ENCODE results near the gene C2. TPM values are rescaled to one million over a fixed set of nuclear protein-coding genes. Genes with fewer than 3 reads are reported as not detected.

The C2 gene
- total RNA-seq, 3 donors from 2014 or later, result 10.2 to 54.2 (median 15.4) TPM

DNA sequence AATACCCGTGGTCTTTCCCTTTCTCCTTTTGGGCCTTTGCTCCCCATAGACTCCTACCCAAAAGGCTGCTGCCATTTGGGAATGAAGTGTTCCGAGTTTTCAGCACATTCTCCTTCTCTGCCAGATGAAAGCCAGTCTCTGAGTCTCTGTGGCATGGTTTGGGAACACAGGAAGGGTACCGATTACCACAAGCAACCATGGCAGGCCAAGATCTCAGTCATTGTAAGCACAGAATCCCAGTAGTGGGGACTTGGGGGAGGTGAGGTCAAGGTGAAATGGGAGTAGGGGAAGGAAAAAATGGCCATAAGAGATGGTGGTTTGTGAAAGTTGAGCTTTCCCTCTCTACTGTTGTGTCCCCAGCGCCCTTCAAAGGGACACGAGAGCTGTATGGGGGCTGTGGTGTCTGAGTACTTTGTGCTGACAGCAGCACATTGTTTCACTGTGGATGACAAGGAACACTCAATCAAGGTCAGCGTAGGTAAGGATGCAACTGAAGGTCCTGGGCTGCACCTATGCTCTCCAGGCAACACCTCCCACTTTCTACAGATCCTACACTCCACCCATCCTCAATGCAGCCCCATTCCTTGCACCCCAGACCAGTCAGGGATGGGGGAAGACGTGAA lies 22.5 kb downstream of the C2 start:
- no peaks in the 10 kb centered on the region for H3K9me3 ChIP-seq
- no peak for DNase-seq (ENCODE audit: low spot score in 2 of 2)
- no peak overlapping the region for H3K4me3 ChIP-seq
- H3K4me1 ChIP-seq, result peaks cover 10 to 13% of the 10 kb centered on the region in 2 donors
- intact Hi-C loops (cut with DNase I; ENCODE audit: low total_unique reads), result loop anchor here (10.0 kb wide), 1 partner anchor 255 kb away; no protein-coding TSS in a partner anchor
- H3K27me3 ChIP-seq, result no peaks in the 10 kb centered on the region
- no peaks in the 10 kb centered on the region for H3K36me3 ChIP-seq
- TF ChIP-seq POLR2AphosphoS5 (IDR thresholded peaks at IDR 0.05), result no peak
- TF ChIP-seq POLR2A (IDR thresholded peaks at IDR 0.05), result no peak
- TF ChIP-seq, protein P1, sequence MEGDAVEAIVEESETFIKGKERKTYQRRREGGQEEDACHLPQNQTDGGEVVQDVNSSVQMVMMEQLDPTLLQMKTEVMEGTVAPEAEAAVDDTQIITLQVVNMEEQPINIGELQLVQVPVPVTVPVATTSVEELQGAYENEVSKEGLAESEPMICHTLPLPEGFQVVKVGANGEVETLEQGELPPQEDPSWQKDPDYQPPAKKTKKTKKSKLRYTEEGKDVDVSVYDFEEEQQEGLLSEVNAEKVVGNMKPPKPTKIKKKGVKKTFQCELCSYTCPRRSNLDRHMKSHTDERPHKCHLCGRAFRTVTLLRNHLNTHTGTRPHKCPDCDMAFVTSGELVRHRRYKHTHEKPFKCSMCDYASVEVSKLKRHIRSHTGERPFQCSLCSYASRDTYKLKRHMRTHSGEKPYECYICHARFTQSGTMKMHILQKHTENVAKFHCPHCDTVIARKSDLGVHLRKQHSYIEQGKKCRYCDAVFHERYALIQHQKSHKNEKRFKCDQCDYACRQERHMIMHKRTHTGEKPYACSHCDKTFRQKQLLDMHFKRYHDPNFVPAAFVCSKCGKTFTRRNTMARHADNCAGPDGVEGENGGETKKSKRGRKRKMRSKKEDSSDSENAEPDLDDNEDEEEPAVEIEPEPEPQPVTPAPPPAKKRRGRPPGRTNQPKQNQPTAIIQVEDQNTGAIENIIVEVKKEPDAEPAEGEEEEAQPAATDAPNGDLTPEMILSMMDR (IDR thresholded peaks at IDR 0.05), result no peak
- peak overlapping the region in 1 of 2 donors; percentile 98 for H3K27ac ChIP-seq

GRCh38 chr6:31952140-31952805 lies 24.8 kb downstream of the C2 start:
- TF ChIP-seq POLR2A (IDR thresholded peaks at IDR 0.05) (no peak), POLR2AphosphoS5 (IDR thresholded peaks at IDR 0.05) (no peak)
- TF ChIP-seq, protein P1 (IDR thresholded peaks at IDR 0.05), result peak; percentile 47 to 70 (median 69)
- no peaks in the 10 kb centered on the region for H3K36me3 ChIP-seq
- intact Hi-C loops (cut with DNase I; ENCODE audit: low total_unique reads), result loop anchor here (2.0 to 10.0 kb wide), 2 partner anchors 55 to 257 kb away; partner anchors contain the start of gene EHMT2
- H3K4me1 ChIP-seq, result no peaks in the 10 kb centered on the region
- H3K27me3 ChIP-seq, result no peaks in the 10 kb centered on the region
- H3K4me3 ChIP-seq, result no peak overlapping the region
- peak overlapping the region; percentile 8 to 61 for H3K27ac ChIP-seq
- DNase-seq (ENCODE audit: low spot score in 2 of 2), result no peak
- H3K9me3 ChIP-seq, result no peaks in the 10 kb centered on the region

- no peak overlapping the region for H3K4me3 ChIP-seq
- intact Hi-C loops (cut with DNase I; ENCODE audit: low total_unique reads), result loop anchor here (2.0 to 10.0 kb wide), 2 partner anchors 56 to 258 kb away; partner anchors contain the start of gene EHMT2
- no peaks in the 10 kb centered on the region for H3K9me3 ChIP-seq
- H3K27me3 ChIP-seq, result no peaks in the 10 kb centered on the region
- no peaks in the 10 kb centered on the region for H3K36me3 ChIP-seq
- peaks cover 0 to 2% of the 10 kb centered on the region in 2 donors for H3K4me1 ChIP-seq
- TF ChIP-seq, protein P1 (IDR thresholded peaks at IDR 0.05), result no peak
- no peak for TF ChIP-seq POLR2AphosphoS5 (IDR thresholded peaks at IDR 0.05)
- no peak for TF ChIP-seq POLR2A (IDR thresholded peaks at IDR 0.05)
- peak overlapping the region; percentile 8 to 61 for H3K27ac ChIP-seq
- DNase-seq (ENCODE audit: low spot score in 2 of 2), result no peak
Measured at GRCh38 chr6:31952890-31953289, 25.4 kb downstream of the C2 start.

- intact Hi-C loops (cut with DNase I; ENCODE audit: low total_unique reads), result loop anchor here (10.0 kb wide), 1 partner anchor 260 kb away; no protein-coding TSS in a partner anchor
- Histone ChIP-seq H3K9me3 (no peaks in the 10 kb centered on the region), H3K4me3 (no peak overlapping the region), H3K27me3 (no peaks in the 10 kb centered on the region), H3K36me3 (no peaks in the 10 kb centered on the region), H3K4me1 (peaks cover 0 to 7% of the 10 kb centered on the region in 2 donors), H3K27ac (no peak overlapping the region)
- DNase-seq (ENCODE audit: low spot score in 2 of 2), result no peak
- TF ChIP-seq POLR2A (IDR thresholded peaks at IDR 0.05) (no peak), POLR2AphosphoS5 (IDR thresholded peaks at IDR 0.05) (no peak)
- TF ChIP-seq, protein P1 (IDR thresholded peaks at IDR 0.05), result no peak
Measured at GRCh38 chr6:31954511-31954910, 27.0 kb downstream of the C2 start.

GRCh38 chr6:31956796-31957195 lies 29.3 kb downstream of the C2 start:
- H3K4me3 ChIP-seq, result no peak overlapping the region
- H3K36me3 ChIP-seq, result no peaks in the 10 kb centered on the region
- intact Hi-C loops (cut with DNase I; ENCODE audit: low total_unique reads), result loop anchor here (10.0 kb wide), 1 partner anchor 262 kb away; no protein-coding TSS in a partner anchor
- TF ChIP-seq POLR2AphosphoS5 (IDR thresholded peaks at IDR 0.05) (no peak), POLR2A (IDR thresholded peaks at IDR 0.05) (no peak)
- TF ChIP-seq, protein P1 (IDR thresholded peaks at IDR 0.05), result no peak
- no peak for DNase-seq (ENCODE audit: low spot score in 2 of 2)
- H3K9me3 ChIP-seq, result no peaks in the 10 kb centered on the region
- no peak overlapping the region for H3K27ac ChIP-seq
- H3K4me1 ChIP-seq, result peaks cover 0 to 7% of the 10 kb centered on the region in 2 donors
- no peaks in the 10 kb centered on the region for H3K27me3 ChIP-seq
